GM12892 (cell line): ENCODE data around the gene NTF4.

Experiments
- POLR2A ChIP-seq: IDR thresholded peaks from 2 replicates; pipeline ENCODE4 v1.6.1; 2011; ENCODE audit warnings: low read depth, low read length, control low read depth
- POLR2AphosphoS5 ChIP-seq: IDR thresholded peaks from 2 replicates; pipeline ENCODE4 v1.6.1; 2011; ENCODE audit warnings: low read depth, low read length, control low read depth
- TAF1 ChIP-seq: IDR thresholded peaks from 2 replicates; pipeline ENCODE4 v1.6.1; 2011; ENCODE audit warnings: low read depth, mild to moderate bottlenecking, control low read depth, low read length, borderline replicate concordance

DNA sequence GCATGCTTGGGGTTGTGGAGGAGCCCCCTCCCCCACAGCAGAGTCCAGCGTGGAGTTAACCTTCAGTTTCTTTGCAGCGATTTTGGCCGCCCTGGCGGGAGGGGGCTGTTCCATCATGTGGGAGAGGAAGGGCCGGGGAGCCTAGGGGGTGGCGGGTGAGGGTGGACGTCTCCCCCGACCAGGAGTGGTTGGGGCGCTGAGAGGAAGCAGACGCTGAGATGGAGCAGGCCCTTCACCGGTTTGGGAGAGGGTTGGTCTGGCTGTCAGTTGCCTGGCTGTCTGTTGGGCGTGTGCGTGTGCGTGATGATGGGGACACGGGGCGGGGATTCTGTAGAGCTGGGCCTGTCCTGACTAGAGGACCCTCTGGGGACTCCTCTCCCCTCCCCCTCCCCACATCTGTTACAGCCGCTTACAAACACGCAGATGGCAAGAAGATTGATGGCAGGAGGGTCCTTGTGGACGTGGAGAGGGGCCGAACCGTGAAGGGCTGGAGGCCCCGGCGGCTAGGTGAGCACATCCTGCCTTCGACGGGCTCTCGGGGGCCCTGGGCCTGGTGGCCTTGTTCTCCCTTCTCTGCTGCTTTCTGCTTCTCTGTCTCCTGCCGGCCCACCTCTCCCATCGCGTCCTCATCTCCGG, 39.7 kb upstream of the NTF4 start:
- no peak for TF ChIP-seq POLR2AphosphoS5
- no peak for TF ChIP-seq TAF1
- TF ChIP-seq POLR2A, result no peak; the same call in 1 of the 2 replicates
